Stimulated activated naive B cell treated with anti-CD40 and anti-IgM and Interleukin-4, amounts not matched to agents 10 μg/mL and 1 μg/mL and 100 μg/mL, for 72 hours (primary cell): ENCODE data around the gene PLSCR3.

Experiments
- ATAC-seq, 2 donors: fragments of 150-1000 bp; cut with Tn5 transposase; replicated peaks; 2 replicates each; pipeline ENCODE4 v1.10.0; 2021; ENCODE audit warnings: moderate library complexity in 1 of 2
- DNase-seq: peaks from one replicate; pipeline ENCODE4 v3.0.0; 2021
- H3K27ac Mint-ChIP-seq: one replicate; pipeline ENCODE4 v1.8.0; 2022; ENCODE audit warnings: mild to moderate bottlenecking, mixed read lengths
- H3K27me3 Mint-ChIP-seq, 2 donors: one replicate each; pipeline ENCODE4 v1.8.0; 2022; ENCODE audit warnings: mixed read lengths in 2 of 2
- H3K36me3 Mint-ChIP-seq, 2 donors: one replicate each; pipeline ENCODE4 v1.8.0; 2022; ENCODE audit warnings: mixed read lengths in 2 of 2, mild to moderate bottlenecking in 1 of 2
- H3K4me1 Mint-ChIP-seq, 2 donors: one replicate each; pipeline ENCODE4 v1.8.0; 2022; ENCODE audit warnings: mixed read lengths in 2 of 2, mild to moderate bottlenecking in 1 of 2
- H3K4me3 Mint-ChIP-seq, 2 donors: one replicate each; pipeline ENCODE4 v1.8.0; 2022; ENCODE audit warnings: mild to moderate bottlenecking in 2 of 2, mixed read lengths in 2 of 2, moderate library complexity in 1 of 2
- H3K9me3 Mint-ChIP-seq, 2 donors: one replicate each; pipeline ENCODE4 v1.8.0; 2022; ENCODE audit warnings: mixed read lengths in 2 of 2, mild to moderate bottlenecking in 1 of 2

Gene PLSCR3

DNA sequence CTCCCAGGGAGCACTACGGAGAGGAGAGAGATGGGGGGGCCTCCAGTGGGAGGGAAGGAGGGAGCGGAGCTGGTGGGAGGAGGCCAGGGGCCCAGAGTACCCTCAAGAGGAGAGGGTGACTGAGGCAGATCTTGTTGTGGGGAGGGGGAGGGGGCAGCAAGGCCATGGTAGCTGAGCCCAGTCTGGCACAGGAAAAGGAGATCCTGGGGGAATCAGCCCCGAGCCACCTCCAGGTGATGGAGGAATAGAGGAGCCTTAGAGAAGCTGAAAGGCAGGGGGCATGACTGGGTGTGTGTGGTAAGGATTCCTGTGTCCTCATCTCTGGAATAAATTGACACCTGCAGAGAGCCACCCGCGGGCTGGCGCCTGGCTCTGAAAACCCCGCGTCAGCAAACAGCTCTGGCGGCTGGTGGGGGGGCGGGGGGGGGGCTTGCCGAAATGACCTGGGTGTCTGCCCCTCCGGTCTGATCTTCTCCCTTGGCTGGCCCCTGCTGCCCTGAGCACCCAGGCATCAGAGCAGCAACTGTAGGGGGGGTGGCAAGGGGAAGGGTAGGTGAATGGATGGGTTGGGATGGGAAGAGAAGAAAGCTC lies 12.0 kb upstream of the PLSCR3 start:
- no peak for ATAC-seq
- no peaks in the 10 kb centered on the region for H3K9me3 Mint-ChIP-seq
- peaks cover 14 to 27% of the 10 kb centered on the region in 2 donors for H3K4me1 Mint-ChIP-seq
- no peak overlapping the region for H3K27ac Mint-ChIP-seq
- peaks cover 4 to 5% of the 10 kb centered on the region in 2 donors for H3K36me3 Mint-ChIP-seq
- H3K4me3 Mint-ChIP-seq = peak overlapping the region; percentile 73 to 100
- peaks cover 25 to 41% of the 10 kb centered on the region in 2 donors for H3K27me3 Mint-ChIP-seq
- no peak for DNase-seq

DNA sequence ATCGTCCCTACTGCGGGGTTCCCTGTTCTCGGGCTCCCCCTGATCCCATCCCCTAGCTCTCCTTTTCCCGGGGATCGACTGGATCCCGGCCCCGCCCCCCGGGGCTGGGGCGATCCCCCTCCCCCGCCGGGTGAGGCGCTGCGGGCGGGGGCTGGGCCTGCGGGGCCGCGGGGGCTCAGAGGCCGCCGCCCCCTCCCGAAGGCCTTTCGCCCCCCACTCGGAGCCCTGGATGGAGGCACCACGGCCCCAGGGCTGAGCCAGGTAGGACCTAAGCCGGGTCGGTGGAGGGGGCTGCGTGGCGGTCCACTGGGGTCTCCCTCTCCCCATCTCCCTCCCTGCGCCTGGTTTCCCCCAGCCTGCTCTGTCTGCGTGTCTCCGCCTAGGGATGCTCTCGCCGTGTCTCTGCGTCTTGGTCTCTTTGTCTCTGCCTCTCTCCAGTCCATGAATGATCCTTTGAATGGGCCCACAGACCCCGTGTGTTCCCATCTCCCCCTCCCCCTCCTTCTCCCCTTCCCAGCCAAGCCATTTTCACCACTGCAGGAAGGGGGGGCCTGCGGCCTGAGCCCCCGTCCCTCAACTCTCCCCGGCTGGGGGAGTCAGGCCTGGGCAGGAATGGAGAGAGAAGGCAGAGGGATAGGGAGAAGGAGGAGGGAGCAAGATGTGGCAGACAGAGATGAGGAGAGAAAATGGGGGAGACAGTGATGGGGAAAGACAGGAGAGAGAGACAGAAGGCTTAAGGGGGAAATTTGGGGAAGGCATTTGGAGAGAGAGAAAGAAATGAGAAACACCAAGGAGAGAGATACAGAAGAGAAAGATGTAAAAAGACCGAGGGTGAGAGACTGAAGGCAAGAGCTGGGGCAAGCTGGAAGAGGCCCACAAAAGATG lies 11.3 kb upstream of the PLSCR3 start:
- H3K27me3 Mint-ChIP-seq = peaks cover 25 to 41% of the 10 kb centered on the region in 2 donors
- H3K4me3 Mint-ChIP-seq = peak overlapping the region; percentile 97 to 100
- no peak for ATAC-seq
- H3K36me3 Mint-ChIP-seq = peaks cover 4 to 5% of the 10 kb centered on the region in 2 donors
- H3K9me3 Mint-ChIP-seq = no peaks in the 10 kb centered on the region
- peaks cover 14 to 27% of the 10 kb centered on the region in 2 donors for H3K4me1 Mint-ChIP-seq
- DNase-seq = no peak
- peak overlapping the region; percentile 89 for H3K27ac Mint-ChIP-seq

DNA sequence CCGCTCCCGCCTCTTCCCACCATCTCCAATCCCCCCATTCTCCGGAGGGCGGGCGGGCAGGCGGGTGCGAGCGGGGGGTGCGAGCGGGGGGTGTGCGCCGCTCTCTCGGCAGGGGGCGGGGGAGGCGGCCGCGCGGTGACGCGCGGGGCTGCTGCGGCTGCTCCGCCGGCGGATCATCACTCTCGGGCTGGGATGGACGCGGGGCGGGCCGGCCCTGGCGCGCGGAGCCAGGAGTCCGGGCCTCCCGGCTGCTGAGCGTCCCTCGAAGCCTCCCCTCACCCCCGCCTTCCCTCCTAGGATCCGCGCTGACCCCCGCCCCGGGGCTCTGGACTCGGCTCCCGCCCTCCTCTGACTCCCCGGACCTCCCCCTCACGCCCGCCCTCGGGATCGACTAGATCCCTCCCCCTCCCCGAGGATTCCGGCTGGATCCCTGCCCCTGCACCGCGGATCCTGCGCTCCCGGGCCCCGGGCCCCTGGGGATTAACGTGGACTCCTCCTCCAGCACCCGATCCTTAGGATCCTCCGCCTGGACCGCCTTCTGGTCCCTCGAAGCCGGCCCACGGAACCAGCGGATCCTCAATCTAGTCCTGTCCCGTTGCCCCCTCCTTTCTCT lies 10.5 kb upstream of the PLSCR3 start:
- no peak for DNase-seq
- Mint-ChIP-seq H3K27me3 (peaks cover 24 to 34% of the 10 kb centered on the region in 2 donors), H3K9me3 (no peaks in the 10 kb centered on the region), H3K36me3 (peaks cover 4 to 5% of the 10 kb centered on the region in 2 donors), H3K27ac (peak overlapping the region; percentile 93), H3K4me1 (peaks cover 14 to 28% of the 10 kb centered on the region in 2 donors), H3K4me3 (peak overlapping the region; percentile 97 to 100)
- ATAC-seq = peak; percentile 28 to 33

DNA sequence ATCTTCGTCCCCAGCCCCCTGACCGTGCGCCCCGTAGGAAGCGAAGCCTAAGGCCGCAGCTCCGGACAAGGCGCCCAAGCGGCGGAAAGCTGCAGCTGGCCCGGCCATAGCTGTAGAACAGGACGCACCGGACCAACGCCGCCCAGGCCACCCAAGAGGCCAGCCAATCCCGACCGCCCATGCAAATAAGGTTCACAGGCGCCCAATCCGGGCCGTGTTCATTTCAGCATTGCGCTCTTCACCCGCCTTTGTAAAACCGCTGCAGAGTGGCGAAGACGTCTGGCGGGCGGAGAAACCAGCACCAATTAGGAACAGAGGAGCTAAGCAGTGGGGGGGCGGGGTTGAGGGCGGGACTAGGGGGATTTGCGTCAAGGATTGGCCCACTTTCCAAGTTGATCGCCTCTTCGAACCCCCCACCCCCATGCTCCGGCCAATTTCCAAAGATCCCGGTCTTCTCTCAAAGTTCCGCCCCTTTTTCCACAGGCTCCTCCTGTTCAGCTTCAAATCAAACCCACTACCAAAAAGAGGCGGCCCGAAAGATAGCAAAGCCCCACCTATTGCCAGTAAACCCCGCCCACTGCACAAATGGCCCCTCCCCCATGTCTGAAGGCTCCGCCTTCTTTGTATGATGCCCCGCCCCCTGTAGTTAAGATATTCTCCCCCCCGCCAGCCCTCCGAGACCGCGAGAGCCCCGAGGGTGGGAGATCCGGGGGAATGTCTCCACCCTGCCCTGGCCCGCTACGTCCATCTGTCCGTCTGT lies 9.8 kb upstream of the PLSCR3 start, which contains the start of gene TMEM256:
Gene TMEM256, minus strand, starts transcription at position 121 of the 760 bp plus-strand sequence. Its CDS starts 13 bp downstream, at position 108.
- peak within 1 kb of the TSS; percentile 93 for H3K27ac Mint-ChIP-seq
- no peaks in the 10 kb centered on the region for H3K9me3 Mint-ChIP-seq
- peak; percentile 94 for DNase-seq
- H3K27me3 Mint-ChIP-seq = peaks cover 17 to 27% of the 10 kb centered on the region in 2 donors
- peak within 1 kb of the TSS; percentile 97 to 100 for H3K4me3 Mint-ChIP-seq
- H3K36me3 Mint-ChIP-seq = peaks cover 8 to 9% of the 10 kb centered on the region in 2 donors
- H3K4me1 Mint-ChIP-seq = peaks cover 14 to 32% of the 10 kb centered on the region in 2 donors
- ATAC-seq = peak; percentile 95

DNA sequence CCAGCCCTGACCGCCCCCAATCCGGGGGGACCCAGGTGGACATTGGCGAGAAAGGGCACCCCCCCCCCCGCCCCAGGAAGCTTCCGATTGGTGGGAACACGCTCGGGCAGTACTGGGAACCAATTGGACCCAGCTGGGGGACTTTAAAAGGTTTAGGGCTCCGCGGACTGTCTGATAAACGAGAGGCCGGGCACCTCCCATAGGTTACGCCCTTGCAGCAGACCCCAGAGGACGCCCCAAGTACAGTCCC lies 9.3 kb upstream of the PLSCR3 start:
- Mint-ChIP-seq H3K36me3 (peaks cover 8 to 9% of the 10 kb centered on the region in 2 donors), H3K4me1 (peaks cover 14 to 32% of the 10 kb centered on the region in 2 donors), H3K27ac (peak overlapping the region; percentile 93), H3K27me3 (peaks cover 15 to 23% of the 10 kb centered on the region in 2 donors), H3K4me3 (peak overlapping the region; percentile 97 to 100), H3K9me3 (no peaks in the 10 kb centered on the region)
- DNase-seq = no peak
- ATAC-seq = peak; percentile 51 to 61

DNA sequence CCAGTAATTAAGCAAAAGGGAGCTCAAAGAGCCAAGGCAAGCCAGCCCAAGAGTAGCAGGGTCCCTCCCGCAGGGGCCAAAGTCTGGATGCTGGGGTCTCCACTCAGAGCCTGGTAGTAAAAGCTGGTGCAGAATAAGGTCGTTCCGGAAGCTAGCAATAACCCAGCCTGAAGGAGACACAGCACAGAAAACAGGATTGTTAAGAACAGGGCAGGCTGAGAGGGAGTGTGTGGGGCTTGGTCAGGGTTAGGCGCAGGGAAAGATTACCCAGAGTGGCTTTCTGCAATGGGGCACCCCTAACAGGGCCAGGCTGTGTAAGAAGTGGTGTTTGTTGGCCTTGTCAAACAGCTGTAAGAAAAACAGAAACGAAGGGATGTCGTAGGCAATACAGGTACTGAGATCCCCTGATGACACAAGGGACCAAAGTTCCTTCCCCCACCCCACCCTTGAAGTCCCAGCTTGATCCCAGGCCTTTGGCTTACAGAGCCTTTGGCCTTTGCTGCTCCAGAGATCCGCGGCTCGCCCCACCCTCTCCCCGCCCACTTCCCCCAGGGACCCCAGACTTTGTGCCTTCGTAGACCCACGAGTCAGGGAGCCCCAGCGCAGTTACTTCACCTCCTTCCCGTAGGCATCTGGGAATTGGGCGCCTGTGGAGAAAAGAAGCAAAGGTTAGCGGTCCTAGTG lies 8.9 kb upstream of the PLSCR3 start:
- H3K4me3 Mint-ChIP-seq = peak overlapping the region; percentile 97 to 100
- H3K27ac Mint-ChIP-seq = peak overlapping the region; percentile 93
- peaks cover 8 to 9% of the 10 kb centered on the region in 2 donors for H3K36me3 Mint-ChIP-seq
- H3K4me1 Mint-ChIP-seq = peaks cover 14 to 32% of the 10 kb centered on the region in 2 donors
- DNase-seq (no peak), ATAC-seq (peak in 1 of 2 donors; percentile 11)
- no peaks in the 10 kb centered on the region for H3K9me3 Mint-ChIP-seq
- peaks cover 15 to 23% of the 10 kb centered on the region in 2 donors for H3K27me3 Mint-ChIP-seq

DNA sequence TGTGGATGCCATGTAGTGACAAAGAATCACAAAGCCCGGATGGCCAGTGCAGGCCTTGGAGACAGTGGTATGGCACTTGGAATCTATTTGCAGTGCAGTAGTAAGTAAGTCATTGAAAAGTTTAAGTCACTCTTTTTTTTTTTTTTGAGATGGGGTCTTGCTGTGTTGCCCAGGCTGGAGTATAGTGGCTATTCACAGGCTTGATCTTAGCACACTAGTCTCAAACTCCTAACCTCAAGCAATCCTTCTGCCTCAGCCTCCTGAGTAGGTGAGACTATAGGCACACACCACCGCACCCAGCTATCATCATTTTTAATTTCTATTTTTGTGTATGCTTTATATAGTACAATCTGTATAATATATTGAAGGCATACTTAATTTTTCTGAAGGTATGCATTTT lies 4.3 kb upstream of the PLSCR3 start:
- H3K27ac Mint-ChIP-seq = no peak overlapping the region
- no peak for ATAC-seq

DNA sequence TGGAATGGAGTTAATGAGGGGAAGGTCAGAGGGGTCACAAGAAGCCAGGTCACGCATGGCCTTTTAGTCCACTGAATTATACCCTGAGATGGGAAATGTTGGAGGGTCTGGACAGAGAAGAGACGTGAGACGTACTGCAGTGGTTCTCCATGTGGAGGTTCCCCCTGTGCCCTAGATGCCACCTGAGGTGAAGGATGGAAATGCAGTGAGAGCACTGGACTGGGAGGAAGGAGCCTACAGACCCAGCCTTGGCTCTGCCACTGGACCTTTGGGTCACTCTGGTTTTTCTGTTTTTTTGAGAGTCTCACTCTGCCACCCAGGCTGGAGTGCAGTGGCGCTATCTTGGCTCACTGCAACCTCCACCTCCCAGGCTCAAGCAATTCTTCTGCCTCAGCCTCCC lies 1.8 kb upstream of the PLSCR3 start:
- ATAC-seq (no peak), DNase-seq (no peak)
- Mint-ChIP-seq H3K9me3 (no peaks in the 10 kb centered on the region), H3K4me3 (no peak overlapping the region), H3K27me3 (no peaks in the 10 kb centered on the region), H3K27ac (peak overlapping the region; percentile 11), H3K4me1 (peaks cover 11 to 24% of the 10 kb centered on the region in 2 donors), H3K36me3 (peaks cover 16 to 22% of the 10 kb centered on the region in 2 donors)

More for the DNA sequence above, 4.3 kb upstream of the PLSCR3 start:
- no peak for DNase-seq
- Mint-ChIP-seq H3K4me3 (no peak overlapping the region), H3K9me3 (no peaks in the 10 kb centered on the region), H3K27me3 (no peaks in the 10 kb centered on the region), H3K4me1 (peaks cover 15 to 28% of the 10 kb centered on the region in 2 donors), H3K36me3 (peaks cover 9 to 13% of the 10 kb centered on the region in 2 donors)

DNA sequence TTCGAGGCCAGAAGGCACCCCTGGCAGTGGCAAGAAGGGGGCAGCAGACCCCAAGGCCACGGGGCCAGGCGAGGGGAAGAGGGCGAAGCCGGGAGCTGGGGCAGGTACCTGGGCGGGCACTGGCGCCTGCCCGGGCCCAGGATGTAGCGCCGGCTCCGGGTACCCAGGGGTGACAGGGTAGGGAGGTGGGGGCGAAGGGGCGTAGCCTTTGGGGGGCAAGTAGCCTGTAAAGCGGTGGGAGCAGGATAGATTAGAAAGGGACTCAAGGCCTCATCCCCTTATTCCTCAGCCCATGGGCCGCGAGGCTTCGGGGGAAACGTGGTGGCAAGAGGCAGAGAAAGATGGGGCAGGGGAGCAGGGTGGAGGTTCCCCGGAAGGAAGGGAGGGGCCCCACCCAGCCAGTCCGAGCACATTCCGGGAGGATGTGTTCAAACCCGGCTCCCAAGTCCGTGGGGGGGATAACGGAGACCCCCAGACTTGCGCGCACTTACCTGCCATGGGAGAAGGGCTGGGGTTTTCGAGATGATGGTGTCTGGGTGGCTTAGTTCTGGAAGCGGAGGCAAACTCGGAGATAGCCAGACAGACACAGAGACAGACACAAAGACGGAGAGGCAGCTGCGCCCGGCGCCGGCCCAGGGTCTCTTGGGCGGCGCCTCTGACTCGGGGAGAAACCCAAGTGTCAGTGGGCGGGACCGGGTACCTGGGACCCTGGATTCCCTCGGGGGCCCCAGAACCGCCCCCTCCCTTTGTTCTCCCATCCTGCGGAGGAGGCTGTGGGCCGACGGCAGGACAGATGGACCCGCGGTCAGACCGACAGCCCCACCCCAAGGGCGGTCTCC lies 493 bp downstream of the PLSCR3 start:
- H3K4me1 Mint-ChIP-seq = peaks cover 13 to 20% of the 10 kb centered on the region in 2 donors
- H3K4me3 Mint-ChIP-seq = peak overlapping the region; percentile 79 to 93
- peak overlapping the region; percentile 92 for H3K27ac Mint-ChIP-seq
- peak; percentile 54 to 55 for ATAC-seq
- H3K27me3 Mint-ChIP-seq = no peaks in the 10 kb centered on the region
- H3K36me3 Mint-ChIP-seq = peaks cover 26 to 38% of the 10 kb centered on the region in 2 donors
- DNase-seq = no peak
- H3K9me3 Mint-ChIP-seq = no peaks in the 10 kb centered on the region

DNA sequence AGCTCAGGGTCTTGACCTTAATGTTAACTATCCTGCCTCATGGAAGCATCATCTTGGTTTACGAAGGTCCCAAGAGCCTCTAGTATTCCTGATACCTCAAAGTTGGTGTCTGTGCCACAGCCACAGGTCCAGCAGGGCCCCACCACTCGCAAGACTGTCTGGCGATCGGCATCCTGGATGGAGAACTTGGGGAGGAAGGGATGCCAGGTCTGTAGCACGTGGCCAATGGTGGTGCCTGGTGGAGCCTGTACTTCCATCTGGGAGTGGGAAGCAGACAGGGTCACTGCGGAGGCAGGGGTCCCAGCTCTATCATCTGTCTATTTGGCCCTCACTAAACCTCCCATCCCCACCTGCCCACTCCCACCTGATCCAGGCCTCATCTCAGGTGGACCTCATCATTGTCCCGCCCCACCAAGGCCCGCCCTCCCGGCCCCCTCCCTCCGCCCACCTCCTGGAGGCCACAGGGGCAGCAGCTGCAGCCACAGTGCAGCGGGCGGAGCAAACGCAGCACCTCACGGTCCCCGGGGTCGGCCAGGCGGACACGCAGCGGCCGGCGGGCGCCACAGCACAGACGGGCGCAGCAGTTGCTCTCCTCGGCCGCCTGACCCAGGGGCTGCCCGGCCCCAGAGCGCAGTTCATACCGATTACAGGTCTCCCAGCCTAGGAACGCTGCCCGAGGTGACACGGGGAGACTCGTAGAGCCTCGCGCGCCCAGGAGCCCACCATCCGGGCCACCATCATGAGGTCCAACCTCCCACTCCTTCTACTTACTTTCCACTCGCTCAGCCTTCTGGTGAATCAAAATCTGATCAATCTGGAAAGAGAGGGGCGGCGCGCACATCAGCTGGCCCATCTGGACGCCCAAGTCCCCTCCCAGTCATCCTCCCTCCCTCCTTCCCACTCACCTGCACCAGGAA lies 1.4 kb downstream of the PLSCR3 start:
- Mint-ChIP-seq H3K9me3 (no peaks in the 10 kb centered on the region), H3K36me3 (peaks cover 27 to 42% of the 10 kb centered on the region in 2 donors), H3K27ac (no peak overlapping the region), H3K4me1 (peaks cover 13 to 20% of the 10 kb centered on the region in 2 donors), H3K4me3 (peak overlapping the region; percentile 79 to 93), H3K27me3 (no peaks in the 10 kb centered on the region)
- no peak for ATAC-seq
- no peak for DNase-seq

DNA sequence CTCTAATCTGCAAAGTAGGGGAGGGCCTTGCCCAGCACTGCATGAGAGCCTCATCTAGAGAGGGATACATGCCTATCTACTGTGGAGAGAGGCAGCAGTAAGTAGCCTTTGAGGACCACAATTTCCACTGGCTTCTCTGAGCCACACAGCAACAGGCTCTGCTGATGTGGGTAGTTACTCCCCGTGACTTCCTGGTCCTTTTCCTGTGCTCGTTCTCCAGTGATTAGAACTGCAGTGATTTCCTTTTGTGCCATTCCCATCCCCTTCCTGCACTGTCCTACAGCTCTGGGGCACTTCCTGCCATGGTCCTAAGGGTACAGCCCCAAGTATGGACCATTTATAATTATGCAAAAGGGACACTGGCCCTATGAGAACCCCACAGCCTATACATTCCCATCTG lies 3.0 kb downstream of the PLSCR3 start:
- Mint-ChIP-seq H3K9me3 (no peaks in the 10 kb centered on the region), H3K4me1 (peaks cover 13 to 20% of the 10 kb centered on the region in 2 donors), H3K27ac (no peak overlapping the region), H3K4me3 (no peak overlapping the region), H3K27me3 (no peaks in the 10 kb centered on the region), H3K36me3 (peaks cover 28 to 46% of the 10 kb centered on the region in 2 donors)
- ATAC-seq = no peak
- DNase-seq = no peak
